ENCODE data around the gene TMED6.
A peak's percentile ranks its signal among the peaks of the same experiment; 100 is the strongest.
"Not testable (repeated sequence)": the region's sequence is repeated elsewhere in the genome, so short reads cannot be mapped to it uniquely, and the experiment has no call there.

The TMED6 gene

GRCh38 chr16:69351309-69352027 lies at the start of gene TMED6:
TMED6 (minus strand) TSS chr16:69351786; CDS start chr16:69351753, 33 bp downstream.
- no peak for DNase-seq

- DNase-seq: no peak
These were observed 47.8 kb upstream of the TMED6 start for GRCh38 chr16:69399361-69399760.

- peak; percentile 58 for DNase-seq
These were observed 46.4 kb upstream of the TMED6 start for GRCh38 chr16:69397821-69398521.

GRCh38 chr16:69396187-69397061 lies 44.8 kb upstream of the TMED6 start:
- DNase-seq: peak; percentile 93

GRCh38 chr16:69395859-69396186 lies 44.2 kb upstream of the TMED6 start:
- no peak for DNase-seq

GRCh38 chr16:69393898-69394849 lies 42.6 kb upstream of the TMED6 start:
- DNase-seq: no peak

- peak; percentile 40 for DNase-seq
These were observed 35.0 kb upstream of the TMED6 start for GRCh38 chr16:69386596-69386995.

- DNase-seq: no peak
These were observed 33.4 kb upstream of the TMED6 start for GRCh38 chr16:69384974-69385373.

- DNase-seq: no peak
These were observed 30.8 kb upstream of the TMED6 start for GRCh38 chr16:69382421-69382820.

- no peak for DNase-seq
These were observed 29.6 kb upstream of the TMED6 start for GRCh38 chr16:69381231-69381630.

- DNase-seq: no peak
These were observed 27.2 kb upstream of the TMED6 start for GRCh38 chr16:69378760-69379159.

- DNase-seq: no peak
These were observed 26.4 kb upstream of the TMED6 start for GRCh38 chr16:69378036-69378435.

GRCh38 chr16:69376393-69377059 lies 24.9 kb upstream of the TMED6 start:
- DNase-seq: no peak

GRCh38 chr16:69373019-69373418 lies 21.4 kb upstream of the TMED6 start:
- DNase-seq: no peak

- no peak for DNase-seq
These were observed 20.0 kb upstream of the TMED6 start for GRCh38 chr16:69371564-69371963.

- no peak for DNase-seq
These were observed 17.3 kb upstream of the TMED6 start for GRCh38 chr16:69368866-69369265.

- DNase-seq: no peak
These were observed 16.4 kb upstream of the TMED6 start for GRCh38 chr16:69367980-69368379.

- no peak for DNase-seq
These were observed 14.8 kb upstream of the TMED6 start for GRCh38 chr16:69366431-69366830.

GRCh38 chr16:69365901-69366300 lies 14.3 kb upstream of the TMED6 start:
- DNase-seq: no peak

GRCh38 chr16:69364088-69364487 lies 12.5 kb upstream of the TMED6 start:
- DNase-seq: no peak

- DNase-seq: no peak
These were observed 11.7 kb upstream of the TMED6 start for GRCh38 chr16:69363281-69363717.

- DNase-seq: not testable (repeated sequence)
These were observed 8.5 kb upstream of the TMED6 start for GRCh38 chr16:69360070-69360469.
